Measurements from ENCODE around the gene HTR3E.
"Not testable (repeated sequence)": the region's sequence is repeated elsewhere in the genome, so short reads cannot be mapped to it uniquely, and the experiment has no call there.

Gene HTR3E

DNA sequence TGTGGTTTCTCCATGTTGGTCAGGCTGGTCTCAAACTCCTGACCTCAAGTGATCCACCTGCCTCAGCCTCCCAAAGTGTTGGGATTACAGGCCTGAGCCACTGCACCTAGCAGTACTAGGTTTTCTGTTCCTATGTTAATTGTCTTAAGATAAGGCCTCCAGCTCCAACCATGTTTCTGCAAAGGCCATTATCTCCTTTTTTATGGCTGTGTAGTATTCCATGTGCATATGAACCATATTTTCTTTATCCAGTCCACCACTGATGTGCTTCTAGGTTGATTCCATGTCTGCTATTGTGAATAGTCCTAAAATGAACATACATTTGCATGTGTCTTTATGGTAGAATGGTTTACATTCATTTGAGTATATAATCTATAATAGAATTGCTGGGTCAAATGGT, 34.2 kb upstream of the HTR3E start:
- Histone ChIP-seq H3K4me3 (replicated peaks; ENCODE audit: low read depth, low read length) (no peak overlapping the region), H3K36me3 (ENCODE audit: control insufficient read depth, insufficient read depth, low read length) (no peaks in the 10 kb centered on the region), H3K27me3 (replicated peaks; ENCODE audit: control insufficient read depth, insufficient read depth, low read length) (0 out of 2 replicates have a peak, but pooled peaks cover 2% of the 10 kb centered on the region)
- no peak for DNase-seq (ENCODE audit: extremely low read depth, insufficient read length)
- TF ChIP-seq, protein P1, sequence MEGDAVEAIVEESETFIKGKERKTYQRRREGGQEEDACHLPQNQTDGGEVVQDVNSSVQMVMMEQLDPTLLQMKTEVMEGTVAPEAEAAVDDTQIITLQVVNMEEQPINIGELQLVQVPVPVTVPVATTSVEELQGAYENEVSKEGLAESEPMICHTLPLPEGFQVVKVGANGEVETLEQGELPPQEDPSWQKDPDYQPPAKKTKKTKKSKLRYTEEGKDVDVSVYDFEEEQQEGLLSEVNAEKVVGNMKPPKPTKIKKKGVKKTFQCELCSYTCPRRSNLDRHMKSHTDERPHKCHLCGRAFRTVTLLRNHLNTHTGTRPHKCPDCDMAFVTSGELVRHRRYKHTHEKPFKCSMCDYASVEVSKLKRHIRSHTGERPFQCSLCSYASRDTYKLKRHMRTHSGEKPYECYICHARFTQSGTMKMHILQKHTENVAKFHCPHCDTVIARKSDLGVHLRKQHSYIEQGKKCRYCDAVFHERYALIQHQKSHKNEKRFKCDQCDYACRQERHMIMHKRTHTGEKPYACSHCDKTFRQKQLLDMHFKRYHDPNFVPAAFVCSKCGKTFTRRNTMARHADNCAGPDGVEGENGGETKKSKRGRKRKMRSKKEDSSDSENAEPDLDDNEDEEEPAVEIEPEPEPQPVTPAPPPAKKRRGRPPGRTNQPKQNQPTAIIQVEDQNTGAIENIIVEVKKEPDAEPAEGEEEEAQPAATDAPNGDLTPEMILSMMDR (IDR thresholded peaks at IDR 0.05; ENCODE audit: insufficient read depth, low read length, poor library complexity, severe bottlenecking): no peak

DNA sequence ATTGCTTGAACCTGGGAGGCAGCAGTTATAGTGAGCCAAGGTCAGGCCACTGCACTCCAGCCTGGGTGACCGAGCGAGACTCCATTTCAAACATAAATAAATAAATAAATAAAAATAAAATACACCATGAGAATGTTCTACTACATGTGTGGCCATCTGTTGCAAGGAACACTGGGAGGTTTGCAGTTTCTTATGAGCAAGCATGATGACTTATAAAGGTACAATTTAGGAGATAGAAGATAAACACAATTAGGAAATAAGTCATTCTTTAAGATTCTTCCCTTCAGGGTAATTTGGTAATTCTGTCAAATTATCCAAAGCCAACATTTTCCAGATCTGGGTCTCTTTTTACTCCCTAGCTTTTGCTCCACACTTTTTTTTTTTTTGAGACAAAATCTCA, 30.7 kb upstream of the HTR3E start:
- TF ChIP-seq, protein P1 (IDR thresholded peaks at IDR 0.05; ENCODE audit: insufficient read depth, low read length, poor library complexity, severe bottlenecking): no peak
- no peak for DNase-seq (ENCODE audit: extremely low read depth, insufficient read length)
- Histone ChIP-seq H3K36me3 (ENCODE audit: control insufficient read depth, insufficient read depth, low read length) (no peaks in the 10 kb centered on the region), H3K27me3 (replicated peaks; ENCODE audit: control insufficient read depth, insufficient read depth, low read length) (no peaks in the 10 kb centered on the region), H3K4me3 (replicated peaks; ENCODE audit: low read depth, low read length) (no peak overlapping the region)

DNA sequence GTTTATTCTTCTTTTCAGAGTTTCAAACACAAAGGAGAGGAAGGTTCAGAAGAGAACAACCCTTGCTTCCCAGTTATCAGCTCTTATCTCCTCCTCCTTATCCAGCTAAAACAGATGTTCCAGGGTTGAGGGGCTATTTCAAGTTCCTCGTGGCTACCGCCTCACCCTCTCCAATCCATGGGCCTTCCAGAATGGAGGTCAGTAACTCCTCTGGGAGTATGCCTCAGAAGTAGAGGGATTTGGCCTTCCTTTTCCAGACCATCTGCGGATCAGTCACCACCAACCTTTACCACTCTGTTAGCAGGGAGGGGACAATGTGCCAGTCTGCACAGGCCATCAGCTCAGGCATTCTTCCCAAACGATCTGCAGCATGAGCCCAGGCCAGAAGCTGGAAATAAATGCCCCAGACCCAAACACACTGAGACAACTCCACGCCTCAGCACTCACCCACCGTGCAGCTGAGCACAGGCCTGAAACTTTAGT, 29.2 kb upstream of the HTR3E start:
- H3K4me3 ChIP-seq (replicated peaks; ENCODE audit: low read depth, low read length): no peak overlapping the region
- no peaks in the 10 kb centered on the region for H3K36me3 ChIP-seq (ENCODE audit: control insufficient read depth, insufficient read depth, low read length)
- DNase-seq (ENCODE audit: extremely low read depth, insufficient read length): no peak
- H3K27me3 ChIP-seq (replicated peaks; ENCODE audit: control insufficient read depth, insufficient read depth, low read length): no peaks in the 10 kb centered on the region
- TF ChIP-seq, protein P1 (IDR thresholded peaks at IDR 0.05; ENCODE audit: insufficient read depth, low read length, poor library complexity, severe bottlenecking): no peak

DNA sequence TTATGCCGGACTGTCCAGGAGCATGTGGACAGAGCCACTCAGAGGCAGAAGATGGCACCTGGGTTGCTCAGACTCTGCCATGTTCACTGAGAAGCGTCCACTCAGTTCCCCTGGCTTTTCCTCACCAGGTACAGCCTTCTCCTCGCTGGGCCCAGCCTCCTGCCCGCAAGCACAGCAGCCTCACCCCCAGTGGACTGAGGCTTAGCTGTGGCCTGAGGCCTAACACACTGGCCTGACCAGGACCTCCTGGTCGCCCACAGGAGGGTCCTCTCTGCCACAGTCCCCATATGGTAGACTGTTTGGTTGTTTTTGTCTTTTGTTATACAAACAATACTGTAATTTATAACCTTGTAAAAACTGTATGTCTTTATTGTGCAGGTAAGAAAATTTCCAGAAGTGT, 28.5 kb upstream of the HTR3E start:
- TF ChIP-seq, protein P1 (IDR thresholded peaks at IDR 0.05; ENCODE audit: insufficient read depth, low read length, poor library complexity, severe bottlenecking): no peak
- no peak overlapping the region for H3K4me3 ChIP-seq (replicated peaks; ENCODE audit: low read depth, low read length)
- no peaks in the 10 kb centered on the region for H3K36me3 ChIP-seq (ENCODE audit: control insufficient read depth, insufficient read depth, low read length)
- H3K27me3 ChIP-seq (replicated peaks; ENCODE audit: control insufficient read depth, insufficient read depth, low read length): no peaks in the 10 kb centered on the region
- no peak for DNase-seq (ENCODE audit: extremely low read depth, insufficient read length)

DNA sequence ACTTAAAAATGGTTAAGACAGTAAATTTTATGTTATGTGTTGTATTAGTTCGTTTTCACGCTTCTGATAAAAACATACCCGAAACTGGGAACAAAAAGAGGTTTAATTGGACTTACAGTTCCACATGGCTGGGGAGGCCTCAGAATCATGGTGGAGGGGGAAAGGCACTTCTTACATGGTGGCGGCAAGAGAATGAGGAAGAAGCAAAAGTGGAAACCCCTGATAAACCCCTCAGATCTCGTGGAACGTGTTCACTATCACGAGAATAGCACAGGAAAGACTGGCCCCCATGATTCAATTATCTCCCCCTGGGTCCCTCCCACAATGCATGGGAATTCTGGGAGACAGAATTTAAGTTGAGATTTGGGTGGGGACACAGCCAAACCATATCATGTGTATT, 25.7 kb upstream of the HTR3E start:
- not testable (repeated sequence) for H3K36me3 ChIP-seq (ENCODE audit: control insufficient read depth, insufficient read depth, low read length); DNase-seq (ENCODE audit: extremely low read depth, insufficient read length); H3K4me3 ChIP-seq (replicated peaks; ENCODE audit: low read depth, low read length); H3K27me3 ChIP-seq (replicated peaks; ENCODE audit: control insufficient read depth, insufficient read depth, low read length)

DNA sequence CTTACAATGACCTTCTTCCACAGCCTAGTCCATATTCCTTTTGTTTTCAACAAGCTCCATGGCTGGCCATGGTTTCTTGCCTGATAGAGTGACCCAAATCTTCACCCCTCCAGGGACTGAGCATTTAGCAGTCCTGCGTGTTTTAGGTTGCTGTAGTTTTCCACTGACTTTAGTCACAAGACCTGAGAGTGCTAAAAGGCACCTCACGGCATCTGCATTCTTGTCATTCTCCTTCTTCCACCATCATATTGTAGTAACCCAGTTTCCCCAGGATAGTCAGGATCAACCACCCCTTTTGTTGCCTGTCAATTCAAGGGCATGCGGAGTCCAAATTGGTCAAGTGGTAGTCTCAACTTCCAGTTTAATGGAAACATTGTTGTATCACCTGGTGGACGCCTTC, 23.2 kb upstream of the HTR3E start:
- TF ChIP-seq, protein P1 (IDR thresholded peaks at IDR 0.05; ENCODE audit: insufficient read depth, low read length, poor library complexity, severe bottlenecking): no peak
- H3K4me3 ChIP-seq (replicated peaks; ENCODE audit: low read depth, low read length): no peak overlapping the region
- no peaks in the 10 kb centered on the region for H3K27me3 ChIP-seq (replicated peaks; ENCODE audit: control insufficient read depth, insufficient read depth, low read length)
- no peaks in the 10 kb centered on the region for H3K36me3 ChIP-seq (ENCODE audit: control insufficient read depth, insufficient read depth, low read length)
- no peak for DNase-seq (ENCODE audit: extremely low read depth, insufficient read length)
